GM12874 (cell line): ENCODE measurements around the gene SVIL.

ENCODE experiments used
- CTCF ChIP-seq: IDR thresholded peaks from 2 replicates; pipeline ENCODE4 v1.5.1; 2011; ENCODE audit warnings: low read depth, mild to moderate bottlenecking, control low read depth, low read length, moderate library complexity; ENCODE audit not compliant: insufficient read depth

SVIL gene

GRCh38 chr10:29411666-29412315 is 223.0 kb downstream of the SVIL start:
- TF ChIP-seq CTCF, result no peak

- TF ChIP-seq CTCF, result 0 out of 2 replicates have a peak, but pooled peaks have one; percentile 1
Observed at GRCh38 chr10:29409241-29410054, 225.3 kb downstream of the SVIL start.

DNA sequence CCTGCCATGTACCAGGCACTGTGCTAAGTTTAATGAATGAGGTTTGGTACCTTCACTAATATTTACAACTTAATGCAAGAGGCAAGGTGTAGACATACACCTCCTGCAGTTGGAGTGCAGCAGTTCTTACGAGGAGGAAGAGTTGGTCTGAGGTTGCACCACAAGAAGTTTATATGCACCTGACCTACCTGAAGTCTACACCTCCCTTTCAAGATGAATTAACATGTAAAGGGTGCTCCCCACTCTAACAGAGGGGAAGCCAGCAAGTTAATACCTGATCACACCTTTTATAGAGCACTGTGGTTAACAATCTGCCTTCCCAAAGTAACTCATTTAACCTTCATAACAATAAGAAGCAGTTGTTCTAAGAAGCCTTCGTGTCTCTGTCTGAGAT is 225.9 kb downstream of the SVIL start:
- TF ChIP-seq CTCF, result no peak
